Right cardiac atrium (tissue), 5 donors: ENCODE results near the gene DNAI2. TPM values are rescaled to one million over a fixed set of nuclear protein-coding genes. Genes with fewer than 3 reads are reported as not detected.
A peak's percentile ranks its signal among the peaks of the same experiment; 100 is the strongest.

Experiments
- ATAC-seq, 2 donors: fragments of 200-7000 bp; cut with Tn5 transposase; one replicate each; pipeline versions ENCODE4 v1.8.0 to v1.9.1; 2020; ENCODE audit warnings: moderate library complexity in 2 of 2, mild to moderate bottlenecking in 1 of 2
- DNase-seq, 3 donors: peaks; one replicate each; pipeline ENCODE4 v3.0.0-alpha.2; 2020
- H3K27ac ChIP-seq: one replicate; pipeline ENCODE4 v1.5.1; 2013; ENCODE audit warnings: mild to moderate bottlenecking, low read length, control low read depth, moderate library complexity
- H3K27me3 ChIP-seq: one replicate; pipeline ENCODE4 v1.6.1; 2013; ENCODE audit not compliant: control insufficient read depth, insufficient read depth
- H3K4me1 ChIP-seq: one replicate; pipeline ENCODE4 v1.6.1; 2013; ENCODE audit warnings: low read length; ENCODE audit not compliant: control insufficient read depth, insufficient read depth
- H3K4me3 ChIP-seq: one replicate; pipeline ENCODE4 v1.5.1; 2013; ENCODE audit warnings: low read length, control low read depth
- H3K9me3 ChIP-seq: one replicate; pipeline ENCODE4 v1.6.1; 2013; ENCODE audit warnings: low read length; ENCODE audit not compliant: control insufficient read depth
- WGBS: extraction: QIAGEN DNeasy Blood & Tissue Kit; methylation state at CpG from one replicate; pipeline ENCODE4 v1.1.7; 2013; 5-methylcytosine and 5-hydroxymethylcytosine counted together
- intact Hi-C, 4 donors: fragments of 100-400 bp; cut with DNase I; formaldehyde crosslinking; loops; one replicate each; pipeline versions ENCODE4 v1.11.0 to v1.14.0; 2022 to 2023
- polyA plus RNA-seq: library from polyadenylated mRNA; stranded (reverse); fragments of 200-250 nt; gene quantifications from one replicate; pipeline ENCODE4 v1.2.3, GENCODE V29; 2013
- total RNA-seq, 4 donors: library from RNA; stranded (reverse); fragmentation: NEBNext Ultra II Directional; extraction: Animal tissue kit (Norgen Biotek cat#: 25700); gene quantifications; one replicate each; pipeline ENCODE4 v1.2.1, GENCODE V29; 2021
- donor health status: healthy with polysubstance abuse.
- donor health status: DM: no; HTN: yes; CAD: no.
- donor health status: DM: no; HTN: no; CAD: no.
- donor health status: DM: no; HTN: yes; CAD: no; lungs with severe emphysema.
- donor health status: DM: yes; HTN: yes; CAD: no.

The DNAI2 gene
- total and polyA plus RNA-seq, 5 donors: 0.33 TPM; not detected in 4

DNA sequence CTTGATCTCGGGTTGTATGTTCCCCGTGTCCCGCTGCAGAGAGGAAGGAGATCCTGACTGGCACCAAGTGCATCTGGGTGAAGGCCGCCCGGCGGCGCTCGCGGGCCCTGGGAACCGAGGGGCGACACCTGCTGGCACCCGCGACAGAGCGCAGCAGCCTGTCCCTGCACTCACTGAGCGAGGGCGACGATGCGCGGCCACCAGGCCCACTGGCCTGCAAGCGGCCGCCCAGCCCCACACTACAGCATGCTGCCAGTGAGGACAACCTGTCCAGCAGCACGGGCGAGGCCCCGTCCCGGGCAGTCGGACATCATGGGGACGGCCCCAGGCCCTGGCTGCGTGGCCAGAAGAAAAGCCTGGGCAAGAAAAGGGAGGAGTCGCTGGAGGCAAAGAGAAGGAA lies 80.1 kb downstream of the DNAI2 start:
- peak; percentile 55 to 78 (median 76) for DNase-seq
- Histone ChIP-seq H3K27ac (no peak overlapping the region), H3K27me3 (no peaks in the 10 kb centered on the region), H3K4me1 (no peaks in the 10 kb centered on the region), H3K9me3 (no peaks in the 10 kb centered on the region), H3K4me3 (no peak overlapping the region)
- peak; percentile 17 to 43 for ATAC-seq
- WGBS: 9% methylated on average over 29 of the region's 29 CpGs
- intact Hi-C loops: loop anchor here in 1 of 4 donors (5.0 kb wide), 1 partner anchor 47 kb away; no protein-coding TSS in a partner anchor

DNA sequence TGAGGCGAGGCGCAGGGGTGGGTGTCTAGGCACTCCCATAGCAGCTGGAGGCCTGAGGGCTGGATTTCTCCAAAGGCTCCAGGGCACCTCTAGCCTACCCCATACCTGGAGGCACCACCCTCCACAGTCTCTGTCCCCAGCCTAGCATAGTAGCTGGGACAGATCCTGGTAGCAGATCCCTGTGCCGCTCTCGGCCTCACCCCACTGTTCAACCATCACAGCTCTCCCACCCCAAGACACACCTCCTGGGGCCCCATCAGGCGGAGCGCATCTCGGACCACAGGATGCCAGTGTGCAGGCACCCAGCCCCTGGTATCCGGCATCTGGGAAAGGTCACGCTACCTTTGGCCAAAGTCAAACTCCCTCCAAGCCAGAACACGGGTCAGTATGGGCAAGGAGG lies 80.5 kb downstream of the DNAI2 start:
- Histone ChIP-seq H3K4me1 (no peaks in the 10 kb centered on the region), H3K27me3 (no peaks in the 10 kb centered on the region), H3K27ac (no peak overlapping the region), H3K4me3 (no peak overlapping the region), H3K9me3 (no peaks in the 10 kb centered on the region)
- intact Hi-C loops: loop anchor here in 1 of 4 donors (5.0 kb wide), 1 partner anchor 47 kb away; no protein-coding TSS in a partner anchor
- DNase-seq: no peak
- no peak for ATAC-seq
- 79% methylated on average over 10 of the region's 10 CpGs for WGBS

DNA sequence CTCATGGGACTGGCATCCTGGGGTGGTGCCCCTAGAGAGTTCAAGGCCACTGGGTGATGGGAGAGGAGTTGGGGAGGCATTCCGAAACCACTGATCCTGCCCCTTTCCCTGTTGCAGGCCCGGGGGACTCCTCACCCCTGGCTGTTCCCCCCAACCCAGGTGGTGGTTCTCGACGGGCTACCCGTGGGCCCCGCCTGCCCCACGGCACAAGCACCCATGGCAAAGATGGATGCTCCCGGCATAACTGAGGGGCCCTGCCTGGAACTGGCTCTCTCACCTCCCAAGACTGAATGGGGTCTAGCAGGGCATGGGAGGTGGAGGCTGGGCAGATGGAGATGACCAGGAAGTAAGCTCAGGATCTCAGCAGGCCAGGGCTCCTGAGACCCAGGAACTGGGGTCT lies 81.0 kb downstream of the DNAI2 start:
- DNase-seq (no peak), ATAC-seq (no peak)
- H3K27me3 ChIP-seq: no peaks in the 10 kb centered on the region
- no peaks in the 10 kb centered on the region for H3K4me1 ChIP-seq
- H3K27ac ChIP-seq: no peak overlapping the region
- H3K9me3 ChIP-seq: no peaks in the 10 kb centered on the region
- no peak overlapping the region for H3K4me3 ChIP-seq
- WGBS: 83% methylated on average over 8 of the region's 8 CpGs
- intact Hi-C loops: no loop called here

DNA sequence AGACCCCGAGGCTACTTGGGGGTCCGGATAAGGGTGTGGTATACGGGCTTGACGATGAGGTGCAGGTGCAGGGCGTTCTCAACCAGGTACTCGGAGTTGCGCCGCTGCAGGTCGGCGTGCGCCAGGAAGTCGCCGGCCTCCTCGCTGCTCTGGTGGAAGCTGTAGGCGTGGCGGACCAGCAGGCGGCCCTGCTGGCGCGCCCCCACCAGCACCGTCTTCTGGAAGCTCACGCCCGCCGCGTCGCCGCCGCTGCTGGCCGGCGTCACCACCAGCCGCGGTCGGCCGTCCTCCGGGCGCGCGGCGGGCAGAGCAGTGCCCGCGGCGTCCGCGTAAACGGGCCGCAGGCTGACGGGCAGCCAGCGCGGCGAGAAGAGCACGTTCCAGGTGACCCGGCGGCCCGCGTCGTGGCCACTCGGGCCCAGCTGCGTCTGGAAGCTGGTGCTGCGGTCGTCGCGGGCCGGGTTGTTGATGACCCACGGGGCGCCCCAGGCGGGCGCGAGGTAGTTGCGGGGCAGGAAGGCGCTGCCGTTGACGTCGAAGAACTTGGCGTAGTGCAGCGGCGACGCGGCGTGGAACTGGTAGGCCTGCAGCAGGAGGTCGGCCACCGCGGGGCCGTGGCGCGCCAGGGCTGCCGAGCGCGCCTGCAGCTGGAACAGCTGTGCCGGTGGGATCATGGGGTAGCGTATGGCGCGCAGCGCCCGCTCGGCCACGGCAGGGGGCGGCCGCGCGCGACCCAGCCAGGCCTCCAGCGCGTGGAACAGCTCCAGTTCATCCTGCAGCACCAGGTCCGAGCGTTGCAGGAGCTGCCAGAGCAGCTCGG lies 82.8 kb downstream of the DNAI2 start:
- intact Hi-C loops: no loop called here
- Histone ChIP-seq H3K4me3 (peak overlapping the region; percentile 3), H3K4me1 (no peaks in the 10 kb centered on the region)

DNA sequence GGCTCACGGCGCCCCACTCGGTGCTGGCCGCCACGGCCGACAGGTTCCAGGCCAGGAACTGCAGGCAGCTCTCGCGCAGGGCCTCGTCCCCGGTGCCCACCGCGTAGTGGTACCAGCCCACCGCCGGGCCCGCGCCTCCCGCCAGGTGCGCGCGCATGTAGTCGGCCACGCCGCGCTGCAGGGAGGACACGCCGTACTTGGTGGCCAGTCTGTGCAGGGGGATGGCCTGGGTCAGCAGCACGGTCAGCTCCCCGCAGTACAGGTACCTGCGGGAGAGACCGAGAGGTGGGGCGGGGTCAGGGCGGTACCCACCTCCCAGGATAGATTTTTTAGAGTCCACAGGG lies 83.4 kb downstream of the DNAI2 start:
- no peaks in the 10 kb centered on the region for H3K27me3 ChIP-seq
- intact Hi-C loops: no loop called here
- no peak overlapping the region for H3K27ac ChIP-seq
- H3K4me3 ChIP-seq: peak overlapping the region; percentile 3
- DNase-seq (no peak), ATAC-seq (no peak)
- H3K9me3 ChIP-seq: no peaks in the 10 kb centered on the region
- 18% methylated on average over 32 of the region's 32 CpGs for WGBS
- H3K4me1 ChIP-seq: no peaks in the 10 kb centered on the region

More for the DNA sequence above, 82.8 kb downstream of the DNAI2 start:
- 3% methylated on average over 105 of the region's 105 CpGs for WGBS
- ATAC-seq: peak; percentile 10 to 34
- no peaks in the 10 kb centered on the region for H3K9me3 ChIP-seq
- H3K27me3 ChIP-seq: no peaks in the 10 kb centered on the region
- DNase-seq: peak in 1 of 3 donors; percentile 63
- H3K27ac ChIP-seq: no peak overlapping the region

DNA sequence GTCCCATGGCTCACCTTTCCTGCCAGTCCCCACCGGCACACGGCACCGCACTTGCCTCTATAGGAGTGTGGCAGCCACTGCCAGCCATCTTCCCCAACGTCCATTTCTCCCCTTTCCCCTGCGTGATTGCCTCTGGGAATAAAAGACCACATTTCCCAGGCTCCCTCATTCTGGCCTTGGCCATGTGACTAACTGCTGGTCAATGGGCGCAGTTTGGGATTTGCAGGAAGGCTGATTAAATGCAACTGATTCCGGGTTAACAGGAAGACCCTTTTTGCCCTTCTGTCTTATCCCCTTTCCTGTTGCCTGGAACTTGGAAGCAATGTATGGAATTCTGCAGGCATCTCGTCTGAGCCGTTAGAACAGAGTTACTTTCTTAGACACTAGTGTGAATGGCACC lies 84.7 kb downstream of the DNAI2 start:
- WGBS: 80% methylated on average over 9 of the region's 9 CpGs
- ATAC-seq (no peak), DNase-seq (no peak)
- Histone ChIP-seq H3K9me3 (no peaks in the 10 kb centered on the region), H3K27ac (no peak overlapping the region), H3K4me1 (no peaks in the 10 kb centered on the region), H3K4me3 (no peak overlapping the region), H3K27me3 (no peaks in the 10 kb centered on the region)
- intact Hi-C loops: no loop called here

DNA sequence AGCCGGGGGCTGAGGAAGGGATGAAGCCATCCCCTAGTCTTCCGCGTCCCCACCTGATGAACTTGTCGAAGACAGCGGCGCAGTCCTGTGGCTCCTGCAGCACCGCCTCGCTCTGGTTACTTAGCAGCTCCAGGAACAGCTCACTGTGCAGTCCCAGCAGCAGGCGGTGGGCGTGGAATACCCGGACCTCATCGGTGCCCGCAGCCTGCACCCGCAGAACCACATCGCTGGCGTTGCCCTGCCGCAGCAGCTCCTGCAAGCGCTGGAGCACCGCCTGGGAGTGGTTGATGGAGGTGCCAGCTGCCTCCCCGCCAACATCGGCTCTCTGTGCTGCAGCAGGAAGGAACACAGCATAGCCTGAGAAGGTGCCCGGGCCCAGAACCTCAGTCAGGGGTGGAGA lies 85.9 kb downstream of the DNAI2 start:
- no peak overlapping the region for H3K4me3 ChIP-seq
- no peaks in the 10 kb centered on the region for H3K4me1 ChIP-seq
- ATAC-seq (no peak), DNase-seq (peak in 1 of 3 donors; percentile 38)
- no peak overlapping the region for H3K27ac ChIP-seq
- WGBS: 93% methylated on average over 22 of the region's 22 CpGs
- no peaks in the 10 kb centered on the region for H3K27me3 ChIP-seq
- intact Hi-C loops: loop anchor here in 3 of 4 donors (5.0 to 10.0 kb wide), 2 partner anchors 58 to 145 kb away; partner anchors contain the start of gene TTYH2 (in 2 of the 3)
- no peaks in the 10 kb centered on the region for H3K9me3 ChIP-seq

DNA sequence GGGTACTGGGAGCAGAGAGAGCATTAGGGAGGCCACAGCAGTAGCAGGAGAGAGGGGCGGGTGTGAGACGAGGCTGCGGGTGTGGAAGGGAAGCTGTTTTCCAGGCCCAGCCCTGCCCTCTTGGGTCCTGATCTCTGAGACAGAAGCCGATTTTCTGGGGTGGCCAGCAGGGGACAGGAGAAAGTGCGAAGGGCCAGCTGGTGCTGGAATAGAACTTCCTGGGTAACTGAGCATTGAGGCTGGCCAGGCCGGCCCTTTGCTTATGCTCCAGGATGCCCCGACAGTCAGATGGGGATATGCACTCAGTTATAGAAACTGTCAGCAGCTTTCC lies 86.8 kb downstream of the DNAI2 start:
- WGBS: 51% methylated on average over 7 of the region's 7 CpGs
- Histone ChIP-seq H3K4me1 (no peaks in the 10 kb centered on the region), H3K9me3 (no peaks in the 10 kb centered on the region), H3K27ac (no peak overlapping the region), H3K4me3 (no peak overlapping the region), H3K27me3 (no peaks in the 10 kb centered on the region)
- DNase-seq (peak in 2 of 3 donors; percentile 28 to 29), ATAC-seq (no peak)
- intact Hi-C loops: loop anchor here in 3 of 4 donors (5.0 to 10.0 kb wide), 2 partner anchors 59 to 146 kb away; partner anchors contain the start of gene TTYH2 (in 2 of the 3)

DNA sequence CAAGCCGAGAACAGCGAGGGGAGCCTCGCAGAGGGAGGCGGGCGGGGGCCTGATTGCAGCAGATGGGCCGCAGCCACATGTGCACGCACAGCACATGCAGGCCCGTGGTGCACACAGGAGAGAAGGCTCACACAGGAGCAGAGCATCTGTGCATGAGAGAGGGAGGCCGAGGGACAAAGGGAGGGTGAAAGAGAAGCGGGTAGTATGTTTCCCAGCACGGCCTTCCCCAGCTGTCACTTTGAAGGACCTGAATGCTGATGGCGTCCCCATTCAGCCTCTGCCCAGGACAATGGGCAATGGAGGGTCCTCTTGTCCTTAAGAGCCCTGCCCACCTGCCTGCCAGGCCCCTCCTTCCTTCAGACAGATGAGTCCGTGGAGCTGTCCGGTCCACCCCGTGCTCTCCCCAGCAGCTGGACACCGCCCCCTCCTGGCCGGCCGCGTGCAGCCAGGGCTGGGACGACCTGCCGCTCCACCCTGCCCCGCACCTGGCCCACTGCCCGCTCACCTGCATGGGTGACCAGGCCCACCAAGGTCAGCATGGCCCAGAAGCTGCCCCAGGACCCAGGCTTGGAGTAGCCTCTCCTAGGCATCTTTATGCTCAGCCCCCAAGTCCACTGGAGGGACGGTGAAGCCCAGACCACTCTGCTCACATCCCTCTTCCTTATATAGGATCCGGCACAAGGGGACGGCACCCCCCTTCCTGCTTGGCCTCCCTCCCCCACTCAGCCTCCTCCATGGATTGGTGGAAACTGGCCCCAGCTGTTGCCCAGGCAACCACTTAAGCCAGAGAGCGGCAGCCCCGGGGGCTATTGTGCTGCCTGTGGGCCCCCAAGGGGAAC lies 87.4 kb downstream of the DNAI2 start, which contains the start of gene BTBD17:
Gene BTBD17, minus strand, starts transcription at position 639 of the 839 bp plus-strand sequence. Its CDS starts 49 bp downstream, at position 590.
- Histone ChIP-seq H3K9me3 (no peaks in the 10 kb centered on the region), H3K4me3 (no peak within 1 kb of the TSS), H3K27ac (no peak within 1 kb of the TSS), H3K4me1 (no peaks in the 10 kb centered on the region), H3K27me3 (no peaks in the 10 kb centered on the region)
- WGBS: 22% methylated on average over 28 of the region's 28 CpGs
- intact Hi-C loops: loop anchor here (2.0 to 10.0 kb wide), 3 partner anchors 59 to 147 kb away; partner anchors contain the start of gene TTYH2 (in 2 of the 4)
- DNase-seq (peak; percentile 58 to 88 (median 85)), ATAC-seq (peak; percentile 80 to 85)

DNA sequence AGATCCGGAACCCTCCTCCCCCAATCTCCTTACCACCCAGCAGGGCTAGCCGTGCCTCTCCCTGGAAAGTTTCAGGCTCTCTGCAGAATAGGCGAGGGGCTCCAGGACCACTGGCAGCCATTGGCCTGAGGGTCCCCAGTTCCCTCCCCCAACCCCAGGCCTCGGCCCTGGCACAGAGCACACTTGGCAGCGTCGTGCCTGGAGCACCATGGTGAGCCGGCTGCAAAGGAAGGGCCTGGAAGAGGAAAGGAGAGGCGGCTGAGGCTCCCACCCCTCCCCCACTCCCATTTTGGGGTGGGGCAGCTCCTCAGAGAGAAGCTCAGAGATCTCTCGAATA lies 88.0 kb downstream of the DNAI2 start:
- ATAC-seq (no peak), DNase-seq (no peak)
- H3K27ac ChIP-seq: no peak overlapping the region
- H3K4me1 ChIP-seq: no peaks in the 10 kb centered on the region
- no peaks in the 10 kb centered on the region for H3K9me3 ChIP-seq
- no peaks in the 10 kb centered on the region for H3K27me3 ChIP-seq
- WGBS: 17% methylated on average over 9 of the region's 9 CpGs
- intact Hi-C loops: loop anchor here (2.0 to 10.0 kb wide), 3 partner anchors 60 to 147 kb away; partner anchors contain the start of gene TTYH2 (in 2 of the 4)
- H3K4me3 ChIP-seq: no peak overlapping the region
